Measurements from ENCODE around the gene GPR68.
A peak's percentile ranks its signal among the peaks of the same experiment; 100 is the strongest.

GPR68 gene

DNA sequence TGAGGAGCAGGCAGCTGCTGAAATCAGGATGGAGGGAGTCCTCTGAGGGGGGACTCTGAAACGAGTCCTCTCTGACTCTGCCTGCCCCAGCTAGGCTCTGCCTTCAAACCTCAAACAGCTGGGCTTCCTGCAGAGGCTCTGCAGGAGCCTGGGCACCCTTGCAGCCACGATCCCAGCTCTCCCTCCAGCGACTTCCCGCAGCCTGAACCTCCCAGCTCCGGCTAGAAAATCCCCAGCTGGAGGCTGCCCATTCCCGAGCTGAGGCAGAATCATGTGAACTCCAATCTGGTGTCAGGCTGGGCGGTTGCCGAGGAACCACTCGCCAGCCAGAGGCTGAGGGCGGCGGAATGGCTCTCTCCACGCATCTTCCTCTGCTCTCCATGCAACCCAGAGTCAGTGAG lies at the start of gene GPR68:
Gene GPR68 (minus strand): TSS at position 204 of the 401 bp plus-strand sequence. CDS start 9,654 bp downstream, outside the sequence.
- no peak for DNase-seq

- no peak for DNase-seq
These were observed 49.6 kb upstream of the GPR68 start for GRCh38 chr14:91294153-91294552.

- DNase-seq = no peak
These were observed 48.8 kb upstream of the GPR68 start for GRCh38 chr14:91293281-91293680.

GRCh38 chr14:91292491-91292890 lies 48.0 kb upstream of the GPR68 start:
- DNase-seq = no peak

GRCh38 chr14:91291786-91292405 lies 47.4 kb upstream of the GPR68 start:
- DNase-seq = no peak

DNA sequence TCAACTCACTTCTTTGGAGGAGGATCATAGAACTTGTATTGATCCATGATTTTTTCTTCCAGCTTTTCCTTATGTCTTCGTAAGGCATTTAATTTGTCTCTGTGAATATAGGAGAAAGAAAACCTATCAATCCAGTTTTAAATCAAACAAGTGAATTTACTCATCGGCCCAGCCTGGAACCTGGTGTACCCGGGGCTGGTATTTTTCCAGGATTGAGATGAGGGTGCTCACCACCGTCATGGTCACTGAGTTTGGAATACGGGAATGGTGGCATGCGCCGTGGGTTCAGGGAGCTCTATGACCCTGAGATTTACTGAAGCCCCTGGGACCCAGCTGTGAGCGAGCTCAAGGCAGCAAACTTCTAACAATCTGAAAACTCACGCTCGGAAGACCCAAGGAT lies 46.5 kb upstream of the GPR68 start:
- DNase-seq = no peak

DNA sequence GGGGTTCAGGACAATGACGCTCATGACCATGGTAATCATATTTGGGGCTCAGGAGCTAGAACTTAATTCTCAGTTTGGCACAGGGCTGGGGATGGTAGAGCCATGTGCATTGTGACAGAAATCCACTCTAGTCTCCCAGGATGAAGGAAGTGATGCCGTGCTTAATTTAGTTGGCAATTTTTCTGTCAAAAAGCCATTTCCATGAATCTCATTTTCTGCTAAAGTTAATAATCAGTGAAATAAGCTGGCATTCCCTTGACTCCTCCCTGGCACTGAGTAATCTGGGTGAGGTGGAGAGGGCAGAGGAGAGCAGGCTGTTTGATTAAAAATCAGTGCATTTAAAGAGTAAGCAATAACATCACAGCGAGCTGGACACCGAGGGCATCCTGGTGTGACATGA lies 45.0 kb upstream of the GPR68 start:
- DNase-seq = no peak

- no peak for DNase-seq
These were observed 44.4 kb upstream of the GPR68 start for GRCh38 chr14:91288876-91289275.

GRCh38 chr14:91286530-91286937 lies 42.0 kb upstream of the GPR68 start:
- DNase-seq = peak; percentile 54

DNA sequence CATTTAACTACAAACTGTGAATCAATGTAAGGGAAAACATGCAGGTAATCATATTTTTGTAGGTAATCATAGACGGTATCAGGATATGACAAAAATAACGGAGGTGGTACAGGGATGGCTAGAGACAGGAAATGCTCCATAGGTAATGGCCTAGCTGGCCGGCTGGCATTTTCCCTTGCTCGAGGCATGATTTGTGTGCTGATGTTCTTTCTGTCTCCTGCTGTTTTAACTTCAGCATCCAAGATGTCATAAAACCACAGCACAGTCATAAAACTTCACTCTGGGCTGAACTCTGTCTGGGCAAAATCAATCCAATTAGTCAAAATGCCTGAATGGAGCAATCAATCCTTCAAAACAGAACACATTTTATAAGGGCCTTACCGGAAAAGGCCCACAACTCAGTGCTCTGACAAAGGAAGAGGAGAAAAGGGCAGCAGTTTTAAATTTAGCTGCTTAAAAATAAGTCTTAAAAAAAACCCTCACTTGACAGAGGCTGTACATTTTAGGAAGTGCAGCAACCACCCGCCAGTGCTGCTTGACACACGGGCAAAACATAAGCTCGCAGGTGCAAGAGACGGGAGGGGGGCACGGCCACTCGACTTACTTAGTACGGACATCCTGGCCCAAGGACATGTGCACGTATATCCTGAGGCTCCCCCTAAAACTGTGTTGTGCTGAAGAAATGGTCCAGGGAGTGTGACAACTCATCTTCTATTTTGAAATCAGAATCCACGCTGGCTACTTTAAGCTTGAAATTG lies 40.5 kb upstream of the GPR68 start:
- DNase-seq = no peak

DNA sequence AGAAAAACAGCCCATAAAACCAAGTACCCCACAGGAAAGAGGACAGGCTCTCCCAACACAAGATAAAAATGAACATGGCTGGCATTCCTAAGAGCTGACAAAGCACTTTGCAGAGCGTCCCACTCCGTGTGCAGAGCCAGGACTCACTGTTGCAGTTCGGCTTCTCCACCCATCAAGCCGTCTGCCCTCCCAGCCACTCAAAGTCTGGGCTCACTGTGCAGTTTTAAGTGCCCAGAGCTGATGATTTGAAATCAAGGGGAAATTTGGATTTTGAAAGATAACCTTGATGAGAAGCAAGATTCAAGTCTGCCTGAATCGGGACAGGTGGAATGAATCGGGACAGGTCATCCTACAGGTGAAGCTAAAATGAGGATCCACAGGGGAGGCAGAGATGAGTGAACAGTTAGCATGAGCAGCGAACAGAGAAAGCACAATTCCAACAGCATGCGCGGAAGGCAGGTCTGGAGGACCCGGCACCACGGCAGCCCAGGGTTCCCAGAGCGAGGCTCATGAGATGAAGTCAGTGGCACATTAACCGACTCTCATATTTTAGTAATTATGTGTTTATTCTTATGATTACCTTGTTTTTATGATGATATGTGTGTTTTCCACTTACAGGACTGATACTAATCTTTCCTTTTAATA lies 39.8 kb upstream of the GPR68 start:
- DNase-seq = no peak

- DNase-seq = no peak
These were observed 39.2 kb upstream of the GPR68 start for GRCh38 chr14:91283666-91284065.

DNA sequence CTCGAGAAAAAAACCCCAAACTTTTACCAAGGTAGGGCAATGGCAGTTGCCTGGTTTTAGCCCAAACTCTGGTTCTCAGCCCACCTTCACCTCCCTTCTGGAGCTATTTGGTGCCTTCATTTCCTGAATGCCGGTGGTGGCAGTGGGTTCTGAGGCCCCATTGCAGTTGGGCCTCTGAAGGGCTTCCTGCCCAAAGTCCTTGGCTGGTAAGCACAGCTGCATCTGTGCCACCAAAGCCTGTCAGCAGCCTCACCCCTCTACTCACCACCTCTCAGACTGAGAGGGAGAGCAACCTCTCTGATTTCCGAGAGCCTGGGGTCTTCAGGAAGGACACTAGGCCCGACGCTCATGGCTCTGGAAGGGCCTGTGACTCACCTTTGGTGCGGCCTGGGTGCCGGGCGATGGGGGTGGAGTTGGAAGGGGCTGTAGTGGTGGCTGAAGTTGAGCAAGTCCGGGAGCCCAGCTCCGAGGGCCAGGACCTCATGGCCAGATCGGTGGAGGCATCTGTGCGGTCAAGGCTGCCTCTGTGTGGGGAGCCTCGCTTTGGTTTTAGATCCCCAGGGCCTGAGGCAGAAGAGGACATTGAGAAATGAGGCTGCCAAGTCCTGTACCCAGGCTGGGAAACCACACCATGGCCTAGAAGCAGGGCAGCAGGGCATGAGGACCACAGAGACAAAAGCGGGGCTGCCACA lies 38.6 kb upstream of the GPR68 start:
- DNase-seq = no peak

GRCh38 chr14:91281346-91281745 lies 36.8 kb upstream of the GPR68 start:
- no peak for DNase-seq

DNA sequence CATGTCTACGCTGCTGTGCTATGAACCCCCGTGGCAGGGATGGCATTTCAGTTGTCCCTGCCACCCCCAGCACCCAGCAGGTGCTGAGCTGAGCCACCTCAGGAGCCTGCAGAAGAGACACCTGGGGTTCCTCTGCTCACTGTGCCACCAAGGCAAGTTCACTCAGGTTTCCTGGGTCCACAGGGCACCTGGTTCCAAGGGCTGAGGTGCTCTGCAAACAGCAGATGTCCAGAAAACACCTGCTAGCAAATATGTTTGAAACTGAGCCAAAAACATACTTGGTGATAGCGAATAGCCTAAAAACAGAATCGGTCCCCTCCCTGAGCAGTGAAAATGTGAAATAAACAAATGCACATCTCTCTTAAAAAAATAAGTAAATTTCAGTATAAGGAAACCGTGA lies 35.6 kb upstream of the GPR68 start:
- DNase-seq = peak; percentile 84

GRCh38 chr14:91279354-91279753 lies 34.9 kb upstream of the GPR68 start:
- DNase-seq = no peak

- no peak for DNase-seq
These were observed 33.8 kb upstream of the GPR68 start for GRCh38 chr14:91278383-91278715.

- no peak for DNase-seq
These were observed 33.3 kb upstream of the GPR68 start for GRCh38 chr14:91277546-91278382.

DNA sequence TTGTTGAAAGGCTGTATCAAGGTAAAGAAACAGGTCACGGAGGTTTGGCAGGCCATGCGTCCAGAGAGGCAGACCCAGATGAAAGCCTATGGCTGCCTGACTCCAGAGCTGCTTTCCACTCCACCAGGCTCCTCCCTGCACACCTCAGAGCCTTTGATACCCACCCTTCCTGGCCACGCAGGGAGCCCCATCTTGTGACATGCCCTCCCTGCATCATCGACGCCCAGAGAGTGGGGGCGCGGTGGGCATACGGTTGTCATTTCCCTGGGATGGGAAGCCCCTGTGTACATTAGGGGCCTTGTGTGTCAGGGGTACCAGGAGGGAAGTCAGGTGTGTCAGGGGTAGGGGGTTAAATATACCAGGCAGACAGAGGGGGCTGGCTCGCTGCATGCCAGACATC lies 30.3 kb upstream of the GPR68 start:
- no peak for DNase-seq

DNA sequence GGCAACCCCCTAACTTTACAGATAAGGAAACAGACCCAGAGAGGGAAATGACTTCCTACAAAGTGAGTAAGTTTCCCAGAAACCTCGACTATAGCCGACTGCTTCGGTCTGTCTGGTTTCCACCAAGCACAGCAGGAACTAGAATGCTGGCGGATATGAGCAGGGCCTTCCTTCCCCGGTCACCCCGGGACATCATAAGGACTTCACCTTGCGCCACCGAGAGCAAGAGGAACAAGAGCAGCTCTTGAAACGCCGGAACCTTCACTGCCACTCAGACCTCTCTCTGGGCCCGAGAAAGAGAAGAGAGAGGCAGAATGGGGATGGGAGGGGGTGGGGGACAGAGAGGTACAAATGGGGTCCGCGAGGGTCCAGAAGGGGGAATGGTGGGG lies 29.4 kb upstream of the GPR68 start:
- DNase-seq = no peak

DNA sequence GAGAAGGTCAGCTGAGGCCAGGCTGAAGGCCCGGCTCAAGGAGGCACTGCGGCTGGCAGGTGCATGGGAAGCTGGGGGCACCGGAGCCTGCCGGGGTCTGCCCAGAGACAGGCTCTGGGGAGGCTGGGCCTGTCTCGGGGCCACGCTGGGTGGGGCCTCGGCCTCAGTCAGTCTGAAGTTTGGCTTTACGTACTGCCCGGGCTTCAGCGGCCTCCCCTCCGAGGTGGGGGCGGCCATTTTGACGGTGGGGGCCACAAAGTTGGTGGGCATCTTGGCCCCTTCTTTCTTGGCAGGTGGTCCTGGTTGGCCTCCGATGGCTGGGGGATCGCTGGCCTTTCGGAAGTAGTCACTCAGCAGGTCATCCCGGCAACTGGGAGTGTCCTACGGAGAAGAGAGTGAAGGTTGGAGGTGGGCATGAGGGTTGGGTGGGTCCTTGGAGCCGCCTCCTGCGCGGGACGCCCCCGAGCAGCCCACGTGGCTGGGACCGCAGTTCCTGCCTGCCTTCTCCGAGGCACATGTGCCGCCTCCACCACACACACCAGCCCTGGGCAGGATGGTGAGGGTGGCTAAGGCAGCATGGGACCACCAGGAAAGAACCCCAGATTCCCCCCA lies 28.9 kb upstream of the GPR68 start:
- no peak for DNase-seq

Measured in NCI-H1105 (cell line).